ENCODE data around the gene PDE4D.
A peak's percentile ranks its signal among the peaks of the same experiment; 100 is the strongest.

Gene PDE4D

GRCh38 chr5:58933891-58934628 lies 959.5 kb downstream of the PDE4D start:
- no peak for DNase-seq

- no peak for DNase-seq
Measured at GRCh38 chr5:58932057-58932612, 961.4 kb downstream of the PDE4D start.

- DNase-seq = no peak
Measured at GRCh38 chr5:58930520-58930919, 963.0 kb downstream of the PDE4D start.

GRCh38 chr5:58929726-58930125 lies 963.8 kb downstream of the PDE4D start:
- peak; percentile 51 for DNase-seq

GRCh38 chr5:58927938-58928337 lies 965.6 kb downstream of the PDE4D start:
- no peak for DNase-seq

- no peak for DNase-seq
Measured at GRCh38 chr5:58927181-58927580, 966.3 kb downstream of the PDE4D start.

- no peak for DNase-seq
Measured at GRCh38 chr5:58926541-58926935, 967.0 kb downstream of the PDE4D start.

- DNase-seq = no peak
Measured at GRCh38 chr5:58925627-58926540, 967.6 kb downstream of the PDE4D start.

GRCh38 chr5:58924306-58924705 lies 969.2 kb downstream of the PDE4D start:
- DNase-seq = no peak

- DNase-seq = no peak
Measured at GRCh38 chr5:58923355-58923754, 970.2 kb downstream of the PDE4D start.

- peak; percentile 55 for DNase-seq
Measured at GRCh38 chr5:58922461-58923171, 970.9 kb downstream of the PDE4D start.

- DNase-seq = peak; percentile 57
Measured at GRCh38 chr5:58921159-58921558, 972.4 kb downstream of the PDE4D start.

- no peak for DNase-seq
Measured at GRCh38 chr5:58919833-58920232, 973.7 kb downstream of the PDE4D start.
